ENCODE measurements around the gene ADAM12. TPM values are rescaled to one million over a fixed set of nuclear protein-coding genes. Genes with fewer than 3 reads are reported as not detected.

ADAM12 gene
- total RNA-seq, 1 experiment from 2014 or later: 0.24 TPM

DNA sequence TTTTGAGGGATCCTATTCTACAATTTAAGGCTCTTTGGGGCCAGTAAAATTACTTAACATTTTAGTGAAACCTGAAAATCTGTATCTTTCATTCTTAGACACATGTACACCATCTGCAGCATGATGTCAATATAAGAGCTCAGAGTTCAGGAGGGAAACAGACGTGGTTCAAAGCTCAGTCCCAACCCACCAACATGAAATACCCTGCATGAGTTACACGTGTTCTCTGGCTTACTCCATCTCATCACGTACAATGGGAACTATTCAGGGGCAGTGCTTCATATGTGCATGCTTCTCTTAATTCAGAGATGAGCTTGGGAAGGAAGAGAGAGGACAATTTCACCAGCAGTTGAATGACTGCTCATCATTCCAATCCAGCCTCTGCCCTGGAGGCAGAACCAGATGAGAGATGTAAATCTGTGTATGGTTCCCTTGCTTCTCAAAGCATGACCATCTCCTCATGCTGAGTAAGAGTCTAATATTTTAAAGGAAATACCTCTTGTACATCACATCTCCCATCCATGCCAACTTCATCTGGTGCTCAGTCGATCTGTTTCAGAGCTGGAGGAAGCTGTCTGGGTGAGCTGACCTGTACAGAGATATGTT, 29.0 kb upstream of the ADAM12 start:
- TF ChIP-seq, protein P1, sequence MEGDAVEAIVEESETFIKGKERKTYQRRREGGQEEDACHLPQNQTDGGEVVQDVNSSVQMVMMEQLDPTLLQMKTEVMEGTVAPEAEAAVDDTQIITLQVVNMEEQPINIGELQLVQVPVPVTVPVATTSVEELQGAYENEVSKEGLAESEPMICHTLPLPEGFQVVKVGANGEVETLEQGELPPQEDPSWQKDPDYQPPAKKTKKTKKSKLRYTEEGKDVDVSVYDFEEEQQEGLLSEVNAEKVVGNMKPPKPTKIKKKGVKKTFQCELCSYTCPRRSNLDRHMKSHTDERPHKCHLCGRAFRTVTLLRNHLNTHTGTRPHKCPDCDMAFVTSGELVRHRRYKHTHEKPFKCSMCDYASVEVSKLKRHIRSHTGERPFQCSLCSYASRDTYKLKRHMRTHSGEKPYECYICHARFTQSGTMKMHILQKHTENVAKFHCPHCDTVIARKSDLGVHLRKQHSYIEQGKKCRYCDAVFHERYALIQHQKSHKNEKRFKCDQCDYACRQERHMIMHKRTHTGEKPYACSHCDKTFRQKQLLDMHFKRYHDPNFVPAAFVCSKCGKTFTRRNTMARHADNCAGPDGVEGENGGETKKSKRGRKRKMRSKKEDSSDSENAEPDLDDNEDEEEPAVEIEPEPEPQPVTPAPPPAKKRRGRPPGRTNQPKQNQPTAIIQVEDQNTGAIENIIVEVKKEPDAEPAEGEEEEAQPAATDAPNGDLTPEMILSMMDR (conservative IDR thresholded peaks at IDR 0.05): no peak

More for the DNA sequence above, 29.0 kb upstream of the ADAM12 start:
- no peak overlapping the region for H2AK5ac ChIP-seq (ENCODE audit: insufficient read length, low read length)
- H4K91ac ChIP-seq (ENCODE audit: insufficient read length, low read depth, low read length): no peak overlapping the region
- no CpG with 5 or more reads among the region's 4 CpGs for WGBS (ENCODE audit: extremely low coverage, insufficient read length, low lambda C conversion rate)
- no peaks in the 10 kb centered on the region for H3K27me3 ChIP-seq (ENCODE audit: insufficient read depth, low read length)
- H3K79me2 ChIP-seq (ENCODE audit: insufficient read depth, low read length): no peaks in the 10 kb centered on the region
- Mint-ChIP-seq H3K4me1 (no peaks in the 10 kb centered on the region), H3K27ac (no peak overlapping the region), H3K4me3 (no peak overlapping the region), H3K9me3 (no peaks in the 10 kb centered on the region; a peak in 2 of 5 replicates), H3K36me3 (ENCODE audit: insufficient read depth in 1 of 3, low read depth in 3 of 3) (no peaks in the 10 kb centered on the region), H3K27me3 (ENCODE audit: low read depth) (peaks cover 3% of the 10 kb centered on the region; the same call in 1 of the 2 replicates)
- no peak for DNase-seq
- no peak overlapping the region for H3K4ac ChIP-seq (ENCODE audit: low read depth, low read length)
- H3K27ac ChIP-seq (ENCODE audit: insufficient read length, low read depth, low read length): no peak overlapping the region
- no peak overlapping the region for H2BK12ac ChIP-seq (ENCODE audit: insufficient read length, low read depth, low read length)
- H2BK15ac ChIP-seq (ENCODE audit: low read depth, low read length): no peak overlapping the region
- no peak overlapping the region for H2BK5ac ChIP-seq (ENCODE audit: insufficient read length, low read length)
- no peak overlapping the region for H3K18ac ChIP-seq (ENCODE audit: insufficient read length, low read depth, low read length)
- no peaks in the 10 kb centered on the region for H3K23me2 ChIP-seq (ENCODE audit: insufficient read length, low read depth, low read length, poor library complexity, severe bottlenecking)
- H3K23ac ChIP-seq (ENCODE audit: insufficient read length, low read depth, low read length): no peak overlapping the region
- H4K20me1 ChIP-seq (ENCODE audit: control insufficient read depth, insufficient read depth, insufficient read length): no peaks in the 10 kb centered on the region
- no peak overlapping the region for H3K56ac ChIP-seq (ENCODE audit: insufficient read length, low read depth, low read length)
- no peak overlapping the region for H3K14ac ChIP-seq (ENCODE audit: insufficient read depth, low read length)
- H3K9ac ChIP-seq (ENCODE audit: extremely low read depth, insufficient read length, low read length): no peak overlapping the region
- no peak overlapping the region for H4K5ac ChIP-seq (ENCODE audit: insufficient read length, low read depth, low read length)
- H4K8ac ChIP-seq (replicated peaks; ENCODE audit: insufficient read length, low read depth, low read length): no peak overlapping the region
- H3K9me3 ChIP-seq (ENCODE audit: control insufficient read depth, low read depth, low read length): no peaks in the 10 kb centered on the region
- no peak overlapping the region for H3K4me2 ChIP-seq (ENCODE audit: insufficient read depth, insufficient read length, low read length)
- no peak overlapping the region for H2BK120ac ChIP-seq (ENCODE audit: low read depth, low read length, poor library complexity, severe bottlenecking)
- no peaks in the 10 kb centered on the region for H3K4me1 ChIP-seq (ENCODE audit: insufficient read depth, low read length)
- no peaks in the 10 kb centered on the region for H3K79me1 ChIP-seq (ENCODE audit: insufficient read depth, low read depth, low read length, poor library complexity, severe bottlenecking)
- no peak overlapping the region for H3T11ph ChIP-seq (ENCODE audit: low read length)
- H2AFZ ChIP-seq (ENCODE audit: low read length): no peak overlapping the region
- H2BK20ac ChIP-seq (ENCODE audit: low read depth, low read length, poor library complexity, severe bottlenecking): no peak overlapping the region

All from H9 (cell line).